SK-N-SH (cell line): ENCODE data around the gene C2CD4C. TPM values are rescaled to one million over a fixed set of nuclear protein-coding genes. Genes with fewer than 3 reads are reported as not detected.

Source experiments
- CTCF ChIA-PET: fragments of 300-600, 350-600 bp; formaldehyde crosslinking; extraction: SDS; loops from one replicate; lab custom pipeline; 2021; lab: Yijun Ruan, JAX
- POLR2A ChIA-PET: fragments of 350-600 bp; sonication (Branson Sonifier 250); formaldehyde crosslinking; extraction: SDS; loops from one replicate; lab custom pipeline; 2020; ENCODE audit warnings: antibody characterized with exemption, inconsistent platforms; lab: Yijun Ruan, JAX
- DNase-seq: peaks from one replicate; pipeline ENCODE4 v3.0.0; 2012
- H2AFZ ChIP-seq: fragments of 200-600 bp; sonication (generic); 2 replicates; pipeline ENCODE4 v1.8.1; 2016; ENCODE audit warnings: antibody characterized with exemption, mild to moderate bottlenecking, low read depth
- H3F3A ChIP-seq: fragments of 200-600 bp; sonication (generic); replicated peaks from 2 replicates; pipeline ENCODE3; 2016; ENCODE audit warnings: antibody characterized with exemption, mild to moderate bottlenecking; ENCODE audit not compliant: insufficient read depth
- H3K27ac ChIP-seq, 2 experiments: fragments of 200-500 bp in 1 of 2; fragments of 200-600 bp in 1 of 2; sonication (Bioruptor generic) in 1 of 2; sonication (generic), shearing (Covaris generic) in 1 of 2; 2 replicates each; pipeline versions ENCODE4 v1.5.1 to v1.6.1; 2014 to 2016; ENCODE audit warnings: low read depth in 2 of 2, inconsistent platforms in 1 of 2, low read length in 1 of 2, mild to moderate bottlenecking in 1 of 2, mixed read lengths in 1 of 2
- H3K27me3 ChIP-seq: fragments of 200-600 bp; sonication (generic), shearing (Covaris generic); 2 replicates; pipeline ENCODE4 v1.6.1; 2016; ENCODE audit warnings: mixed run types; ENCODE audit not compliant: insufficient read depth
- H3K36me3 ChIP-seq, 2 experiments: fragments of 200-500 bp in 1 of 2; fragments of 200-600 bp in 1 of 2; sonication (Bioruptor generic) in 1 of 2; sonication (generic) in 1 of 2; replicated peaks in 1 of 2; 2 replicates each; pipeline versions ENCODE3 to v1.5.1; 2014 to 2016; ENCODE audit warnings: low read length in 1 of 2, mild to moderate bottlenecking in 1 of 2; ENCODE audit not compliant: insufficient read depth in 2 of 2, control insufficient read depth in 1 of 2
- H3K4me1 ChIP-seq, 2 experiments: fragments of 200-500 bp in 1 of 2; fragments of 200-600 bp in 1 of 2; sonication (Bioruptor generic) in 1 of 2; sonication (generic), shearing (Covaris generic) in 1 of 2; 2 replicates each; pipeline versions ENCODE4 v1.5.1 to v1.6.1; 2014 to 2016; ENCODE audit warnings: low read depth in 1 of 2, low read length in 1 of 2, mixed run types in 1 of 2; ENCODE audit not compliant: insufficient read depth in 2 of 2, control insufficient read depth in 1 of 2
- H3K4me2 ChIP-seq: fragments of 200-600 bp; sonication (generic), shearing (Covaris generic); 2 replicates; pipeline ENCODE4 v1.6.1; 2017; ENCODE audit warnings: mixed run types
- H3K4me3 ChIP-seq, 2 experiments: fragments of 200-500 bp in 1 of 2; fragments of 200-600 bp in 1 of 2; sonication (Bioruptor generic) in 1 of 2; sonication (generic), shearing (Covaris generic) in 1 of 2; 2 replicates each; pipeline versions ENCODE4 v1.5.1 to v1.8.1; 2014 to 2016; ENCODE audit warnings: low read depth in 2 of 2, inconsistent platforms in 1 of 2, low read length in 1 of 2, mild to moderate bottlenecking in 1 of 2, mixed read lengths in 1 of 2, moderate library complexity in 1 of 2
- H3K79me2 ChIP-seq: fragments of 200-600 bp; sonication (generic); 2 replicates; pipeline ENCODE4 v1.8.1; 2017; ENCODE audit warnings: mild to moderate bottlenecking; ENCODE audit not compliant: insufficient read depth
- H3K9ac ChIP-seq: fragments of 200-600 bp; sonication (generic); 2 replicates; pipeline ENCODE4 v1.6.1; 2017; ENCODE audit warnings: mixed run types
- H3K9me2 ChIP-seq: fragments of 200-600 bp; sonication (generic); 2 replicates; pipeline ENCODE4 v1.6.1; 2017; ENCODE audit warnings: mixed run types
- H3K9me3 ChIP-seq: fragments of 200-600 bp; sonication (generic); 2 replicates; pipeline ENCODE4 v1.6.1; 2017; ENCODE audit warnings: mixed run types, mild to moderate bottlenecking, moderate library complexity
- H4K20me1 ChIP-seq: fragments of 200-600 bp; sonication (generic); 2 replicates; pipeline ENCODE4 v1.6.1; 2017; ENCODE audit warnings: mild to moderate bottlenecking, mixed run types; ENCODE audit not compliant: insufficient read depth
- ELF1 ChIP-seq: IDR thresholded peaks from 2 replicates; pipeline ENCODE4 v1.4.0; 2012
- FOSL2 ChIP-seq: IDR thresholded peaks from 2 replicates; pipeline ENCODE4 v1.4.0; 2012; ENCODE audit warnings: low read depth, mild to moderate bottlenecking, moderate library complexity, borderline replicate concordance
- FOXJ3 ChIP-seq: sonication (generic); formaldehyde crosslinking; IDR thresholded peaks from 2 replicates; pipeline ENCODE4 v1.5.1; 2020; ENCODE audit warnings: mild to moderate bottlenecking, missing genetic modification reagents
- FOXM1 ChIP-seq: IDR thresholded peaks from 2 replicates; pipeline ENCODE4 v1.4.0; 2012; ENCODE audit warnings: low read depth, mild to moderate bottlenecking
- GABPA ChIP-seq: IDR thresholded peaks from 2 replicates; pipeline ENCODE4 v1.4.0; 2012; ENCODE audit warnings: low read depth, mild to moderate bottlenecking
- JUND ChIP-seq: IDR thresholded peaks from 2 replicates; pipeline ENCODE4 v1.4.0; 2012
- MAX ChIP-seq: IDR thresholded peaks from 2 replicates; pipeline ENCODE4 v1.4.0; 2012; ENCODE audit warnings: low read depth
- MXI1 ChIP-seq: IDR thresholded peaks from 2 replicates; pipeline ENCODE4 v1.6.1; 2012; ENCODE audit warnings: mild to moderate bottlenecking, low read depth, low read length, improper control_type of control experiment
- NFIC ChIP-seq: IDR thresholded peaks from 2 replicates; pipeline ENCODE4 v1.4.0; 2012; ENCODE audit warnings: borderline replicate concordance
- PBX3 ChIP-seq: IDR thresholded peaks from 2 replicates; pipeline ENCODE4; 2012
- POLR2AphosphoS5 ChIP-seq: IDR thresholded peaks from 2 replicates; pipeline ENCODE4 v1.6.1; 2012; ENCODE audit warnings: low read depth, low read length
- RAD21 ChIP-seq: IDR thresholded peaks from 2 replicates; pipeline ENCODE4 v1.6.1; 2012; ENCODE audit warnings: mild to moderate bottlenecking, low read length
- RXRA ChIP-seq: IDR thresholded peaks from 2 replicates; pipeline ENCODE4 v1.4.0; 2012; ENCODE audit warnings: low read depth, mild to moderate bottlenecking, borderline replicate concordance
- SMC3 ChIP-seq: IDR thresholded peaks from 2 replicates; pipeline ENCODE4 v1.6.1; 2012; ENCODE audit warnings: low read depth, low read length, improper control_type of control experiment
- TAF1 ChIP-seq: IDR thresholded peaks from 2 replicates; pipeline ENCODE4 v1.6.1; 2012; ENCODE audit warnings: low read depth, mild to moderate bottlenecking, low read length, moderate library complexity, borderline replicate concordance
- TEAD4 ChIP-seq: IDR thresholded peaks from 2 replicates; pipeline ENCODE4 v1.4.0; 2012; ENCODE audit warnings: mild to moderate bottlenecking, borderline replicate concordance; ENCODE audit not compliant: insufficient read depth
- USF2 ChIP-seq: fragments of 150-350 bp; IDR thresholded peaks from 2 replicates; pipeline ENCODE4 v1.6.1; 2017; ENCODE audit warnings: antibody characterized with exemption, low read length, low read depth, borderline replicate concordance
- YY1 ChIP-seq: IDR thresholded peaks from 2 replicates; pipeline ENCODE4 v1.4.0; 2012; ENCODE audit warnings: low read depth, mild to moderate bottlenecking
- ZBTB33 ChIP-seq: IDR thresholded peaks from 2 replicates; pipeline ENCODE4 v1.4.0; 2012; ENCODE audit warnings: low read depth, borderline replicate concordance
- WGBS: methylation state at CpG from one replicate; pipeline ENCODE4 v1.1.6; 2017; ENCODE audit warnings: low lambda C conversion rate; 5-methylcytosine and 5-hydroxymethylcytosine counted together
- polyA plus RNA-seq, 3 experiments: library from polyadenylated mRNA; depleted of rRNA; stranded (reverse); fragments of >200 nt; gene quantifications; 2 replicates each; pipeline ENCODE4 v1.2.3, GENCODE V29; 2012

Gene C2CD4C
- polyA plus RNA-seq, 1 of the 3 experiments (the other 2 are of a cell fraction): 0.23 TPM

GRCh38 chr19:390386-391206 lies 18.4 kb downstream of the C2CD4C start:
- Histone ChIP-seq H4K20me1 (no peaks in the 10 kb centered on the region), H3K9me2 (no peaks in the 10 kb centered on the region), H3K4me2 (no peak overlapping the region), H3K4me1 (peaks cover 0 to 3% of the 10 kb centered on the region in 2 experiments; a peak in 1 of 4 replicates), H3K27ac (no peak overlapping the region), H3K4me3 (no peak overlapping the region), H2AFZ (no peak overlapping the region), H3K9ac (no peak overlapping the region), H3K27me3 (no peaks in the 10 kb centered on the region), H3K79me2 (no peaks in the 10 kb centered on the region), H3F3A (peaks cover 16% of the 10 kb centered on the region), H3K36me3 (no peaks in the 10 kb centered on the region), H3K9me3 (no peaks in the 10 kb centered on the region)
- CTCF ChIA-PET: no interaction called here
- POLR2A ChIA-PET: no interaction called here
- TF ChIP-seq FOSL2 (no peak), PBX3 (no peak), FOXM1 (no peak), POLR2AphosphoS5 (no peak), ELF1 (no peak), ZBTB33 (no peak), FOXJ3 (CRISPR knock-in tag) (no peak), USF2 (no peak), GABPA (no peak), MAX (no peak), RAD21 (no peak), TAF1 (no peak), NFIC (no peak), TEAD4 (no peak), YY1 (no peak), RXRA (no peak), SMC3 (no peak), JUND (no peak), MXI1 (no peak)
- DNase-seq: peak; percentile 39
- 29% methylated on average over 14 of the region's 30 CpGs for WGBS
